ENCODE results near the gene ALDH7A1. TPM values are rescaled to one million over a fixed set of nuclear protein-coding genes. Genes with fewer than 3 reads are reported as not detected.

ALDH7A1 gene
- total RNA-seq, 1 donor from 2014 or later: 63.6 TPM

DNA sequence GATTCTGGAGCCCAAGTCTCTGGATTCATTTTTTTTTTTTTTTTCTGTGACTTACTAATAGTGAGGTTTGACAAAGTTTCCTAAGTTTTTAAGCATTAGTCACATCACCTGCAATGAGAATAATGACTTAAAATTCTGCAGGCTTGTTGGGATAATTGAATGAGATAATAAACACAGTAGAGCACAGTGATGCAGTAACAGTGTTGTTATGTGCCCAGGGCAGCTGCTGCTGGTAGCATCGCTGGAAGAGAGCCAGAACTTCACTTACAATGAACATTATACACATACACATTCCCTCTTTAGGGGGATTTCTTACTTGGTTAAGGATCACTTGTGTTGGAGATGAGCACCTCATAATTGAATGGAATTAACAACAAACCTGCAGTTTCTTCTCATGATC lies 78.9 kb downstream of the ALDH7A1 start:
- peak overlapping the region; percentile 77 for H3K27ac ChIP-seq
- no peaks in the 10 kb centered on the region for H3K9me3 ChIP-seq
- no peaks in the 10 kb centered on the region for H3K36me3 ChIP-seq
- peak in 1 of 2 donors; percentile 6 for DNase-seq (ENCODE audit: extremely low spot score in 2 of 2)
- H3K4me3 ChIP-seq: no peak overlapping the region
- H3K4me1 ChIP-seq: peaks cover 45% of the 10 kb centered on the region
- intact Hi-C loops (cut with DNase I): no loop called here
- no peaks in the 10 kb centered on the region for H3K27me3 ChIP-seq
- TF ChIP-seq CTCF (IDR thresholded peaks at IDR 0.05): no peak
- no peak for TF ChIP-seq POLR2A (IDR thresholded peaks at IDR 0.05)
- TF ChIP-seq POLR2AphosphoS5 (IDR thresholded peaks at IDR 0.05; ENCODE audit: insufficient read depth in 1 of 2, low read depth in 1 of 2): no peak

GRCh38 chr5:126515337-126515736 lies 79.7 kb downstream of the ALDH7A1 start:
- H3K36me3 ChIP-seq: no peaks in the 10 kb centered on the region
- no peaks in the 10 kb centered on the region for H3K27me3 ChIP-seq
- intact Hi-C loops (cut with DNase I): no loop called here
- no peaks in the 10 kb centered on the region for H3K9me3 ChIP-seq
- H3K4me3 ChIP-seq: no peak overlapping the region
- H3K4me1 ChIP-seq: peaks cover 37% of the 10 kb centered on the region
- TF ChIP-seq CTCF (IDR thresholded peaks at IDR 0.05) (no peak), POLR2AphosphoS5 (IDR thresholded peaks at IDR 0.05; ENCODE audit: insufficient read depth in 1 of 2, low read depth in 1 of 2) (no peak), POLR2A (IDR thresholded peaks at IDR 0.05) (no peak)
- peak overlapping the region; percentile 77 for H3K27ac ChIP-seq
- no peak for DNase-seq (ENCODE audit: extremely low spot score in 2 of 2)

- Histone ChIP-seq H3K27ac (peak overlapping the region; percentile 77), H3K4me3 (no peak overlapping the region), H3K4me1 (peaks cover 36% of the 10 kb centered on the region), H3K36me3 (no peaks in the 10 kb centered on the region), H3K27me3 (no peaks in the 10 kb centered on the region), H3K9me3 (no peaks in the 10 kb centered on the region)
- TF ChIP-seq CTCF (IDR thresholded peaks at IDR 0.05): no peak
- no peak for TF ChIP-seq POLR2AphosphoS5 (IDR thresholded peaks at IDR 0.05; ENCODE audit: insufficient read depth in 1 of 2, low read depth in 1 of 2)
- no peak for TF ChIP-seq POLR2A (IDR thresholded peaks at IDR 0.05)
- intact Hi-C loops (cut with DNase I): no loop called here
- peak in 1 of 2 donors; percentile 60 for DNase-seq (ENCODE audit: extremely low spot score in 2 of 2)
Measured at GRCh38 chr5:126514558-126515141, 80.4 kb downstream of the ALDH7A1 start.

DNA sequence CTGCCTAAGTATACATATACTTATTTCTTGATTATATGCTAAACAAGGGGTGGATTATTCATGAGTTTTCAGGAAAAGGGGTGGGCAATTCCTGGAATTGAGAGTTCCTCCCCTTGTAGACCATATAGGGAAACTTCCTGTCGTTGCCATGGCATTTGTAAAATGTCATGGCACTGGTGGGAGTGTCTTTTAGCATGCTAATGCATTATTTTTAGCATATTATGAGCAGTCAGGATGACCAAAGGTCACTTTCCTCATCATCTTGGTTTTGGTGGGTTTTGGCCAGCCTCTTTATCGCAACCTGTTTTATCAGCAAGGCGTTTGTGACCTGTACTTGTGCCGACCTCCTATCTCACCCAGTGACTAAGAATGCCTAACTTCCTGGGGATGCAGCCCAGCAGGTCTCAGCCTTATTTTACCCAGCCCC lies 80.9 kb downstream of the ALDH7A1 start:
- no peak for TF ChIP-seq POLR2A (IDR thresholded peaks at IDR 0.05)
- TF ChIP-seq CTCF (IDR thresholded peaks at IDR 0.05): no peak
- no peak for TF ChIP-seq POLR2AphosphoS5 (IDR thresholded peaks at IDR 0.05; ENCODE audit: insufficient read depth in 1 of 2, low read depth in 1 of 2)
- Histone ChIP-seq H3K9me3 (no peaks in the 10 kb centered on the region), H3K36me3 (no peaks in the 10 kb centered on the region), H3K27ac (peak overlapping the region; percentile 77), H3K4me3 (no peak overlapping the region), H3K4me1 (peaks cover 41% of the 10 kb centered on the region), H3K27me3 (no peaks in the 10 kb centered on the region)
- intact Hi-C loops (cut with DNase I): no loop called here
- peak in 1 of 2 donors; percentile 74 for DNase-seq (ENCODE audit: extremely low spot score in 2 of 2)

DNA sequence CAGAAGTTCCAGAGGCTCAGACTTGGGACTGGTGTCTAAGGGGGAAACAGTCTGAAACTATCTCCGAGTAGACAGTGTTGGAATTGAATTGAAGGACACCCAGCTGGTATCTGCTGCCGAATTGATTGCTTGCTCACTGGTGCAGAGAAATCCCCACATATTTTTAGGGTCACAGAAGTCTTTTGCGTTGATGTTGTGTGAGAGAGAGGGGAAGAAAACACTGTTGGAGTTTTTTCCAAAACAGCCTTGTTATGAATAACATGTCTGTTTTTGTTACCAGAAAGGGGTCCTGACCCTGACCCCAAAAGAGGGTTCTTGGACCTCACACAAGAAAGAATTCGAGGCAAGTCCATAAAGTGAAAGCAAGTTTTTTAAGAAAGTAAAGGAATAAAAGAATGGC lies 81.3 kb downstream of the ALDH7A1 start:
- DNase-seq (ENCODE audit: extremely low spot score in 2 of 2): peak in 1 of 2 donors; percentile 72
- peak overlapping the region; percentile 77 for H3K27ac ChIP-seq
- no peaks in the 10 kb centered on the region for H3K27me3 ChIP-seq
- H3K9me3 ChIP-seq: no peaks in the 10 kb centered on the region
- peaks cover 42% of the 10 kb centered on the region for H3K4me1 ChIP-seq
- TF ChIP-seq POLR2AphosphoS5 (IDR thresholded peaks at IDR 0.05; ENCODE audit: insufficient read depth in 1 of 2, low read depth in 1 of 2) (no peak), POLR2A (IDR thresholded peaks at IDR 0.05) (no peak), CTCF (IDR thresholded peaks at IDR 0.05) (no peak)
- intact Hi-C loops (cut with DNase I): no loop called here
- H3K36me3 ChIP-seq: no peaks in the 10 kb centered on the region
- H3K4me3 ChIP-seq: no peak overlapping the region

All from vagina (tissue), 2 donors.